NCI-H226 (cell line): Measurements from ENCODE around the gene COBL.
"Not testable (repeated sequence)": the region's sequence is repeated elsewhere in the genome, so short reads cannot be mapped to it uniquely, and the experiment has no call there.

Experiments used
- DNase-seq: peaks from one replicate; pipeline ENCODE4 v3.0.0-alpha.2; 2015

Gene COBL

DNA sequence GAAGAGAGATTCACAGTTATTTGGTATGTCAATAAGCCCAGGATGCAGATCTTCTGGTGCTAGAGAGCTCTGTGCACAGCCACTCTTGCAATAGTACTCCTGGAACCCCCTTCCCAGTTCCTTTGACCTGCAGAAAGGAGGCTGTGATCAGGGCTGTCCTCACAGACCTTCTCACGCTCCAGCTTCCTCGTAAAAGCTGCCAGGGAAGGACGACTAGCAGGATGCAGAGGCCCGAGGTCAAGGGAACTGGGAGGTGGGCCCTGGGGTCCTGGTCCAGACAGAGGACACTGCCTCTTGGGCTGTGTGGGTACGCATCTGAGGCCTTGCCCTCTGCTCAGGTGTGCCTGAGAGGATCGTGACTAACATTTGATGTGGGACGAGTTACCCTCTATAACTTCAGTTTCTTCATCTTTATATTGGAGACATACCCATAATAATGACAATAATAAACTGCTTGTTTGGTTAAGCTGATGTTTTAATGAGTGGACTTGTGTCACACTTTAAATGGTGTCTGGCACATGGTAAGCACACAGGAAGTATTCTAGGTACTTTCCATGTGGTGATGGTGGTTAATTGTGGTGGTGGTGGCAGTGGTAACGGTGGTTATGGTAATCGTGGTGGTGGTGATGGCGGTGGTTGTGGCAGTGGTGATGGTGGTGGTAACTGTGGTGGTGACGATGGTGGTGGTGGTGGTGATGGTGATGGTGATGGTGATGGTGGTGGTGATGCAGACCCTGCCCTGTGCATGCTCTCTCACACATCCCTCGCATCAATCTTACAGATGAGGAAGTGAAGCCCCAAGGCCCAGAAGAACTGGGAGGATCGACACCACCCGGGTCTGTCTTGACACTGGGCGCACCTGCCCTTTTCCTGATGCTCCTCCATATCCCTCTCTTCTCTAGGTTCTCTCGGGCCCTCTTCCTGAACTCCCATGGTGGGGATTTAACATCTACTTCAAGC lies 298.8 kb downstream of the COBL start:
- no peak for DNase-seq

DNA sequence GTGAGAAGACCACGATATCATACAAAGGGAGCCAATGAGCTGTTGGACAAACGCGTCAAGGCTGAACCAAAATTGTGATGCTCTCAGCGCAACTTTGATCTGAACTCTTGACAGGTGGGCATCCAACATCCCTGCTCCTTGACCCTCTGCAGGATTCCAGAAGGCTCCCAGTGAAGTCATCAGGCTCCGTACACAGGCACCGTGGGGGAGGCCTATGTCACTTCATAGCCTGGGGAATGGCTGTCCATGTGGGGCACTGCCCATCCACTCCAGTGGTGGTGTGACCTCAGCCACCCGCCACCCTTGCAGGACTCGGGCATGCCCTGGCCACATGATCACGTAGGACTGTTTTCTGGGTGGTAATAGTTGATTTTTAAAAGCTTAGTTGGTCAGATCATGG lies 300.1 kb downstream of the COBL start:
- DNase-seq = no peak

DNA sequence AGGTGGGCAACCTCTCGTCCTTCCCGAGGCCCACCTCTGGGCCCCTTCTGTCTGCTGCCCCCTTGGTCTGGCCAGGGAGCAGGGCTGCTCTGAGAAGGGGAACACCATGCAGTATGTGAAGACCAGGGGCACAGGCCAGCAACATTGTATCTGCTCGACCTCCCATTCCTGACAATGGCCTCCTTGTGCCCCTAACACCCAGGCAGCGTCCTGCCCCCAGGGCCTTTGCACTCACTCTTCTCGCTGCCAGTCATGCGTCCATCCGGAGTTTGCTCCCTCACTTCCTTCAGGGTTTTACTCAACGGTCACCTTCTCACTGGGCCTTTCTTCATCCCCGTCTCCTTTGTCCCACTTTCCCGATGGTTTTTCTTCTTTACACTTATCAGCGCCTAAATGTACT lies 301.0 kb downstream of the COBL start:
- DNase-seq = no peak

DNA sequence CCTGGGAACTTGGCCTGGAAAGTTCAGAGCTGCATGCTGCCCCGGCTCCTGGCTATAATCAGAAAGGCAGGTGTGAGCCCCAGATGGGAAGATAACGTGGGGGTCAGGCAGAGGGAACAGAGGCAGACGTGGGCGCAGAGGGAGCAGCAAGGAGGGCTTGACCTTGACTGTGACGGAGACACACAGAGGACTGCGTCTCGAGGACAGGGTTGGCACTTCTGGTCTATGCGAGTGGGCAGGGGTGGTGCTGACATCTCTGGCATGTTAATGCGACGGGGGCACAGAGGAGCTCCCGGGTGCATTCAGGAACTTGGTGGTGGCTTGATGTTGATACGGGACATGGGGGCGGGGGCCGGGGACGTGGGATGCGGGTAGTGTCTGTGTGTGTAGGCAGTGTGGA lies 301.8 kb downstream of the COBL start:
- DNase-seq = no peak

DNA sequence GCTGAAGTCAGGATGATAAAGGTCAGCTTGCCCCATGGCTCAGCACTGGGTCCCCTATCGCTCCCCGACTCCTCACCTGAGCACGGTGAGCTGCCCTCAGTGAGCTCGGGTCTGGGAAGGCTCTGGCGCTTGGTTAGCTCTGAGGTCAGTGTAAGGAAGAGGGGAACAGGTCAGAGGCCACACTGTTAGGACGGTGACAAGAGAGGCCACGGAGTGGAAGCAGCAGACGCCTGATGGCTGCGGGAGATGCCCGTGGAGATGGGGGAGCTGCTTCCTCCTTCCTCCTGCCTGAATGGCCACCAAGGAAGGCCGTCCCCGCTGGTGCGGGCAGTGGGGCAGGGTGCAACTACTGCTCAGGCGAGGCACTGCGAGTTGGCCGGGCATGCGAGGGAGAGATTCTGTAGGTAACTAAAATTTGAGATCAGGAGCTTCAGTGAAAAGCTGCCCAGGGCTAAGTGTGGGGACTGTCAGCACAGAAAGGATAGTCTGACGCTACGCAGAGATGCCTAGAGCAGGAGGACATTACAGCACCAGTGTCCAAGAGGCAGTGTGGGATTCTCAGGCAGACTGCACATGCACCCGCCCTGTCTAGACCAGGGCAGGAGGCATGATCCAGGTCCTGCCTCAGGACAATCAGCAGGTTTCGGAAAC lies 302.6 kb downstream of the COBL start:
- no peak for DNase-seq

DNA sequence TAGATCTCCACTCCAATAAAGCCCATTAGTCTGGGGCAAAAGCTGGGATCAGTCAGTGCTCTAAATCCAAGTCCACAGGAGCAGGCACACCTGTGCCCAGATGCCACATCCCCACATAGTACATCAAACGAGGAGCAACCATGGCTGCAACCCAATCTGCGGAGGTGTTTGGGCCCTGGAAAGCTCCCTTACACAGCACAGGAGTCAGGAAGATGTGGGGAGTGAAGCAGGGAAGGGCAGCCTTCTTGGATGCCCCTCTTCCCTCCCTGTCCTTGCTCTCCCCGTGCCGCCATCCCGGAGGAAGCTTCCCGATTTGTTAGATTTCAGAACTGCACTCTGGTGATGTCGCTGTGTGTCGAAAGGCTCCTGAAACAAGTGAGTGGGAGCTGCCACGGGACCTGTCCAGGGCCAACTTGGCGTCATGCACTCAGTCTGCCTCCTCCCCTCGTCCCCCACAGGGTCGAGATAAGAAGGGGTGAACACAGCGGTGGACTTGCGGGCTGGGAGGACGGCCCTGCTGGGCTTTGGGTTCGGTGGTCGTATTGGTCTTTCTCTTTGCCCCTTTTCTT lies 303.3 kb downstream of the COBL start:
- DNase-seq = no peak

DNA sequence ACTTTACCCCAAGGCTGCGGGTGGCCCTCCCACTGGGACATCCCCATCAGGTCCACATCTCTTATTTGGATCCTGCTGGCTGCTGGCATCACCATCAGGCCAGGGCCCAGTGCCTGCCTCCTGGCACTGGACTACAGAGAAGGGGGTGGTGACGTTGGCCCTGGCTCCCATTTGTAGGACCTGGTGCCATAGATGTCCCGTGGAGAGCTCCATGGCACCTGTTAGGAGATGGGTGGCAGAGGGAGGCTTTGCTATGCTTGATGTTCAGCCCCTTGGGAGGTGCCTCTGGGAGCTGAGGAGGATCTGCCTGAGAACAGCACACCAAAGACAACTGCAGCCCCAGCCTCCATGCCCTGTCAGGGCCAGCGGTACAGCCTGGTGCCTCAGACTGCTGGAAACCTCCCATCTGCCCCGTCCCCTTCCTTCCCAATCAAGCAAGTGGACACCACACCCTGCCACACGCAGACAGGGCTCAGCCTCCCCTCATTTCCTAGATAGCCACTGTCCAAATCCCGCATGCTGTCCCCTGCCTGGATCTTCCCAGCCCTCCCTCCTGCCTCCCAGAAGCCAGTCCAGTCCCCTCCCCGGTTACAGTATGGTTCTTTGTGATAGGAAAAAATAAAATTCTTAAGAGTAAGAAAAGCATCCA lies 303.9 kb downstream of the COBL start:
- DNase-seq = no peak

DNA sequence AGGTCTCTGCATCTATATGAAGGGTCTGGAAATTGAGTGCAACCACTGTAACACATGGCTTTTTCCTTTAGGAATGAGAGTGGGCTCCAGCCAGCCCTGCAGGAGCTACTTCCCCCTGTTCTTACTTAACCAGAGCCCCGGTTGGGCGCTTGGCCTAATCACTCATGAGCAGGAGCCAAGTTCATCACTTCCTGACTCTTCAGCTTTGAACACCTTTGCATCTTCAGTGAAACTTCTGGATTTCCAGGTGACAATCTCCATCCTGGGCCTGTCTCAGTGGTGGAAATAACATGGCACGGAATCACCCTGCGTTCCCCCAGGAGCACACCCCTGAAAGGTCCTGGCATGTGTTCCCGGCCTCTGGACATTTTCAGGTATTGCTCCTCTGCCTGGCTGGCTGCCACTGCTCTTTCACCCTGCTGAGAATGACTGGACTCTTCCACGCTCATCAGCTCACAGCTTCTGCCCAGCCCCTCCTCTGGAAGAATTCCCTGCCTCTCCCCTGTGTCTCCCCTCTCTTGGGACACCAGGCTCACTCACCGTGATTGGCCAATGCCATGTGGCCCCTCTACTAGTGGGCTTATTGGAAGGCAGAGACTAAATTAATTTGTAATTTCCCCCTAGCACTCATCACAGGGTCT lies 304.8 kb downstream of the COBL start:
- no peak for DNase-seq

DNA sequence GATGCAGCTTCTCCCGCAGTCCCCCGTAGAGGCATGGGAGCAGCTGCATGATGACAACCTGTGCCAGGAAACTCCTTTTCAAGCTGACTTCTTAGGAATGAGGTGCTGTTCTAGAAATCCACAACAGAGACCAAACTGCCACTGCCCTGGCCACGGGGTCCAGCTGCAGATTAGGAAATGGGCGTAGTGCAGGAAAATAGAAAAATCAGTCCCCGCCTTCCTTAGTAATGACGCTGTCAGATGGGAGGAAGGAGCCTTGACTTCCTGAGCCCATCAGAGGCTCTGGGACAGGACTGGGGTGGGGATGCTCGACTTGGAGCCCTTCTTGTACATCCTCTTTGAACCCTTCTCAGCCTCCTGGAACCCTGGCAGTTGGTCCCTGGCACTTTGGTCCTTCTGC lies 306.1 kb downstream of the COBL start:
- peak; percentile 42 for DNase-seq

DNA sequence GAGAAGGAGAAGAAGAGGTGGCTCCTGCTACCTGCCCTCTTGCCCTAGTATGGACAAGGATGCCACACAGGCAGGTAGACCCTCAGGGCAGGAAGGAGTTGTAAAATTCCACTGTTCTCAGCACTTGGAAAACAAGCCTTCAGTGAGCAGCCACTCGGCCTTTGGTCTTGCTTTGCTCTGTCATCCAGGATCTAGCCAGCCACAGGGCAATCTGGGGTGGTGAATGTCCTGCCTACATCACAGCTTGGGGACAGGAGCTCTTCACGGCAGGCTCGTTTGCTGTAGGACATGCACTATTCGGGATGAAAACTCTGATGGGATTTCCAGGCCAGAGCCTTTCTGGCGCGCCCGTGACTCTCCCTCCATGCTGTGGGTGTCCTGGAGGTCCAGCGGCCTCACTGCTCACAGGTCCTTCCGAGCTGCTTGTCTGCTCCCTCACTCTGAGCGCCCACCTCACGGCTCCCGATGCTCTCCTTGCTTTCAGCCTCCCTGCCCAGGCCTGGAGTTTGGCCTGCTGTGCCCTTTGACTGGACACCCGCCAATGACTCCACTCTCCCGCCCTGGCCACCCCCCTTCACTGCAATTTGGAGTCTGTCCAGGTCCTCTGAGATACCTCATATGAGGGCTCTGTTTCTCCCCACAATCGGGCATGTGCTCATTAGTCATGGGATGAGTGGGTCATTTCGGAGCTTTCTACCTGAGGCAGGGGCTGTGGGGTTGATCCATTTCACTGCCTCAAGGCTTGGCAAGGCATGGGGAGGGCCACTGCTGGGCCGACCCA lies 306.7 kb downstream of the COBL start:
- peak; percentile 81 for DNase-seq

DNA sequence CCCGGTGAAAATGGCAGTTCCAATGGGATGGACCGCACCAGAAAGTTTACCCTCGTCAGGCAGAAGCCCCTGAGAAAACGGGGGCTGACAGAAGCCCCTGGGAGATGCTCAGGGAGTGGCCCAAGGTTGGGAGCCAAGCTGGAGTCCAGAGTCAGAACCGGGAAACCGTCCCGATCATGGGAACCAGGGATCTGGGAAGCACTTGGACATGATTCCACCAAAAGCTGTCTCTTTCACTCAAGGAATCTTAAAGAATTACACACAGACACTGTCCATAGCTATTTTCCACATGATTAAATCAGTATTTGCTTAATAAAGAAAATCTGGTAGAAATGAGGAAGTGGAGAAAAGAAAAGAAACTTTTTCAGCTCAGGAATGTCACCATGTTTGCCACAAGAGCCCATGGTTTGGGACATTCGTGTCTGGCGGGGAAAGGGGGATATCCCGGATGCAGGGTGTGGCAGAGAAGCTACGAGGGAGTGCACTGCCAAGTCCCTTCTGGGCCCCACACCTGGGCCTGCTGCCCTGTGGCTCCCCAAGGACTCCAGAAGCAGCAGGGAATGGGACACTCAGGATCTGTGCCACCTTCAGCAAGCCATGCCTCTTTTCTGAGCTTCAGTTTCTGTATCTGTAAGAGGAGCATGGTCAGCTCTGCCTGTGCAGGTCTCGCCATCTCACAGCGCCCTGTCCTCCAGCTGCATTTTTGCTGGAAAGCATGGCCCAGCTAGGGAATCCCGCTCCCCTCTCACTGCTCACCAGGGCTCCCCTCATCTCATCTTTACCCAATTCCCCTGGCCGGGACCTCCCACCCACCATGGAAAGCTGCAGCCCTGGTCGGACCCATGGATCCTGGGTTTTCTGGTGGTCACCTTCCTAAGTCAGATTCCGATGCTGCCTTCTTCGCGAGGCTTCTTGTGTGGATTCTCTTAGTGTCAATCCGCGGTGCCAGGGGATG lies 308.8 kb downstream of the COBL start:
- DNase-seq = no peak

DNA sequence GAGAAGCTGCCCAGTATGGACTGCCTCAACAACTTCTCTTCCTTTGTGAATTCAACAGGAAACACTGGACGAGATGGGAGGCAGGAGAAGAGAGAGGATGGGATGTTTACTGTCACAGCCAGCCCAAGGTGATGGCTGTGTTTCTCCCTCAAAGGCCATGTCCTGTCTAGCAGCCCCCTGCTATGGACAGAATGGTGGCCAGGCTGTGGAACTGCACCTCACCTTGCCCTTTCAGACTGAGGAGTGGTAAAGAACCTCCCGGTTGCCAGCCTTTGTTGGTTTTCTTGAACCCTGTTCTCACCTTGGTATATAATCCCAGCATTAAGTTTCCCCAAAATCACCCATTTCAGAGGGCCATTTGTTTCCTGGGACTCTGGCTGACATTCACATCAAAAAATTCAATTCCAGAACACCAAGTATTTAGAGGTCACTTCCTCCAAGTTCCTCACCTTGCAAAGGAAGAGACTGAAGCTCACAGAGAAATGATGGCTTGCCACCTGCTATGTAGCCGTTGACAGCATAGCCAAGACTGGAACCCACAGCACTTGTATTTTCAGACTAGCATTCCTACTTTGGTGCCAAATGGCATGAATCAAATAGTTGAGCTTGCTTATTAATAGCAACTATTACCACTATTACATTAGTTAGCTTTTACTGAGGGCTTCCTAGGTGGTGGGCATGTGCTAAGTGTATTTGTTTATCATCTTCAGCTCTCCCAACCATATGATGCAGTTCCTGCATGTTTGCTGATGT lies 309.9 kb downstream of the COBL start:
- no peak for DNase-seq

DNA sequence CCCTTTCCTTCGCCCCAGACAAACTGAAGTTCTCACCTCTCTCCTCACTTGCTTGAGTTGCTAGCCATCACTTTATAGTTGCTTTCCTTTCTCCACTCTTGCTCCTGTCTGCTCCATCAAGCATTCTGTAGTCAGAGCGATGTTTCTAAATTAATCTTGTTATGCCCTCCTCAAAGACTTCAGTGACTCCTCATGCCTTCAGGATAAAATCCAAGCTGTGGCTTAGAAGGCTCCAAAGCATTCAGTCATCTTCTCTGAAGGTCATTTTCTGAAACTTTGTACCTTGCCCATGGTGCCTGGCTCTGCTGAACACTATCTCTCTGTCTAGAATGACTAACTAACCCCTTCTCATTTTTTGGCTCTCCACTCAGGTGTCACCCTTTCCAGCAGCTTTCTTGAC lies 311.5 kb downstream of the COBL start:
- DNase-seq = no peak

DNA sequence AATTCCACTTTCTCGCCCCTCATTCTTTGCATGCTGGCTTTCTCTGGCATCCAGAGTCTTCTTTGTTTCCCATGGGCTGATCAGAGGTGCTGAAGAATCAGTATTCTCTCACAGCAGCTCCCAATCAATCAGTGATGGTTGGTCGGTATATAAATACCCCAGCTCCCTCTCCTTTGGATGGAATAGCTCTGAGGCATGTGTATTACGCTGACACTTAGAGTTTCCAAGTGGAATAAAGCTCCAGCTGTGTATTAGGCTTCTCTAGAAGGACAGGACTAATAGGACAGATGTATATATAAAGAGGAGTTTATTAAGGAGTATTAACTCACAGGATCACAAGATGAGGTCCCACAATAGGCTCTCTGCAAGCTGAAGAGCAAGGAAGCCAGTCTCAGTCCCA lies 315.7 kb downstream of the COBL start:
- no peak for DNase-seq

DNA sequence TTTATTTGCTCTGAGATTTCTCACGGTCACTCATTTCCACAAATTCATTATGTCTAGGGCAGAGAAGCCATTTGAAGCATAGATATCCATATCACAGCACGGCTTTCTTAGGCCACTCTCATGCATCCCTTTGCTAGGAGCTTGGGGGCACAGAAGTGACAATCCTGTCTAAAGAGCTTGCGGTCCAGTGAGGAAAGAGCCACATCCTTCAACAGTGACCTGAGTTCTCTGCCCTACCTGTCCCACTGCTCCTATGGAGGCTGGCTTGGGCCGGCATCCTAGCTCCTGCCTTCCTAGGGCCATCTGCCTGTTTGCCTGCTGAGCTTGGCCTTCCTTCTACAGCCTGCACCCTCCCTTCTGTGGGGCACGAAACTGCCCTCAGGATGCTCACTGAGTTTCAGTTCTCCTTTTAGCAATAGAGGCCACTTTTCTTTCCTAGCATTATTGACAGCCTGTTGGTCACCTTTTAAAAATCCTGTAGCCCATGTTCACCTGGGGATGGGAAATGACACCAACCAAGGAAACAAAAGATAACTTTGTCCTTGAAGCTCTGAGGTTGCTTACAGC lies 321.8 kb downstream of the COBL start:
- DNase-seq = no peak

DNA sequence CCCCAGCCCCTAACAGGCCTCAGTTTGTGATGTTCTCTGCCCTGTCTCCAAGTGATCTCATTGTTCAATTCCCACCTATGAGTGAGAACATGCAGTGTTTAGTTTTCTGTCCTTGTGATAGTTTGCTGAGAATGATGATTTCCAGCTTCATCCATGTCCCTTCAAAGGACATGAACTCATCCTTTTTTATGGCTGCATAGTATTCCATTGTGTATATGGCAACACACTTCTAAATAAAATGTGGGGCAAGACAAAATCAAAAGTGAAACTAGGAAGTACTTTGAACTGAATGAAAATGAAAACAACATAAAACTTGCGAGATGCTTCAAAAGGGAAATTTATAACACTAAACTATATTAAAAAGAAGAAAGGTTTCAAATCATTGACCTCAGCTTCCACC lies 326.4 kb downstream of the COBL start:
- not testable (repeated sequence) for DNase-seq

DNA sequence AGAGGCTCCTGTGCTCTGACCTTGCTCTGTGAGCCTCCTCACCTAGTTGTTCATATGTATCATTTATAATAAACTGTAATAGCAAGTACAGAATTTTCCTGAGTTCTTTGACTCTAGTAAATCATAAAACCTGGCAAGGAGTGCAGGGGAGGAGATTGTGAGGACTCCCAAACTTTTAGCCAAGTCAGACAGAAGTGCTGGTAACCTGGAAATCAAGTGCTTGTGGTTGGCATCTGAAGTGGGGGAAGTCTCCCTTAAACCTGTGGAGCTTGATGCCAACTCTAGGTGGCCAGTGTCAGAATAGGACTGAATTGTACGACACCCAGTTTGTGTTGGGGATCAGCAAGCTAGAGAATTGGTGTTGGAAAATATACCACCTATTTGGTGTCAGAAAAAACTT lies 327.6 kb downstream of the COBL start:
- DNase-seq = no peak

DNA sequence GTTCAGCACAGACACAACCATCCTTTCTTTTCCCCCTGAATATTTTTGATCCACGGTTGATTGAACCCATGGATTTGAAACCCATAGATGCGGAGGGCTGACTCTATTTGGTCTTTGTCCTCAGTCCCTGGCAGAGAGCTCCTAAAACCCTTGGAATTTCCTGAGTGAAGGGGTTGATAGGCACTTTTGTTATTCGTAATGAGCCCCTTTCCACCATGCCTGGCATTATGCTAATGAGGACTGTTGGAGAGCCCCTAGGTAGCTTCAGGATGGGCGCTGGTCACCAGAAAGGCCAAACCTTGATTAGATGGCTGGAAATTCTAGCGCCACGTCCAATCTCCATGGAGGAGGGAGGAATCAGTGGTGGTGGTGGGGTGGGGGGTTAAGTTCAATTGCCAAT lies 328.1 kb downstream of the COBL start:
- DNase-seq = no peak

DNA sequence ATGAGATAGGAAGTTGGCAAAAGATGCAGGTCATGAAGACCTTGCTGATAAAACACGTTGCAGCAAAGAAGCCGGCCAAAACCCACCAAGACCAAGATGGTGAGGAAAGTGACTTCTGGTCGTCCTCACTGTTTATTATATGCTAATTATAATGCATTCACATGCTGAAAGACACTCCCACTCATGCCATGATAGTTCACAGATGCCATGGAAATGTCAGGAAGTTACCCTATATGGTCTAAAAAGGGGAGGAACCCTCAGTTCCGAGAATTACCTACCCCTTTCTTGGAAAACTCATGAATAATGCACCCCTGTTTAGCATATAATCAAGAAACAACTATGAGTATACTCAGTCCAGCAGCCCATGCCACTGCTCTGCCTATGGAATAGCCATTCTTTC lies 331.5 kb downstream of the COBL start:
- DNase-seq = no peak

DNA sequence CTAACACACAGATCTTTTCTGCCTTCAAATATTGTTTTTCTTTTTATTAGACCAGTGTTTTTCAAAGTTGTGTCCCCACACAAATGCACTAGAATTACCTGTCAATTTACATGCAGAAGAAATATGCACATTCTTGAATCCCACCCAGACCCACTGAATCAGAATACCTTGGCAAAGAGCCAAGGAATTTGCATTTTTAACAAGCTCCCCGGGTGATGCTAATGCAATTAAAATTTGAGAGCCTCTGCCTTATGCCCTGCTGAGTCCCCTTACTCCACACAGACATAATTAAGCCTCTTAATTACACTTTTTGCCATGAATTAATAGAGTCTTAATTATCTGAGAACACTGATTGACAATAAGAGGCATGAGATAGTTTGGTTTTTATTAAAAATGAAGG lies 332.8 kb downstream of the COBL start:
- DNase-seq = no peak
